Limb (tissue), 2 donors: Measurements from ENCODE around the gene DNPH1.

Experiments used
- DNase-seq, 2 donors: peaks; one replicate each; pipeline ENCODE4 v3.0.0-alpha.2; 2016; ENCODE audit errors: extremely low spot score in 2 of 2

Gene DNPH1

GRCh38 chr6:43228951-43229802 is at the start of gene DNPH1:
Gene DNPH1 (minus strand): TSS chr6:43229481. CDS start chr6:43229456, 25 bp downstream.
- peak; percentile 77 to 89 for DNase-seq

GRCh38 chr6:43278524-43279078 is 49.3 kb upstream of the DNPH1 start:
- DNase-seq, result no peak

GRCh38 chr6:43277643-43278523 is 48.6 kb upstream of the DNPH1 start:
- DNase-seq, result no peak

- no peak for DNase-seq
These were observed 48.0 kb upstream of the DNPH1 start for GRCh38 chr6:43277306-43277642.

GRCh38 chr6:43276577-43277305 is 47.5 kb upstream of the DNPH1 start:
- no peak for DNase-seq

GRCh38 chr6:43275801-43276576 is 46.7 kb upstream of the DNPH1 start:
- DNase-seq, result no peak

GRCh38 chr6:43274916-43275597 is 45.8 kb upstream of the DNPH1 start:
- peak in 1 of 2 donors; percentile 58 for DNase-seq

GRCh38 chr6:43274127-43274915 is 45.0 kb upstream of the DNPH1 start:
- DNase-seq, result no peak

- no peak for DNase-seq
These were observed 44.4 kb upstream of the DNPH1 start for GRCh38 chr6:43273707-43274106.

- DNase-seq, result no peak
These were observed 42.7 kb upstream of the DNPH1 start for GRCh38 chr6:43271944-43272343.

- DNase-seq, result peak in 1 of 2 donors; percentile 17
These were observed 42.0 kb upstream of the DNPH1 start for GRCh38 chr6:43271103-43271815.

GRCh38 chr6:43269273-43270007 is 40.2 kb upstream of the DNPH1 start:
- DNase-seq, result peak in 1 of 2 donors; percentile 53

GRCh38 chr6:43268782-43269272 is 39.5 kb upstream of the DNPH1 start:
- no peak for DNase-seq

GRCh38 chr6:43268355-43268700 is 39.0 kb upstream of the DNPH1 start:
- DNase-seq, result no peak

GRCh38 chr6:43267619-43268354 is 38.5 kb upstream of the DNPH1 start:
- DNase-seq, result no peak

GRCh38 chr6:43265564-43265963 is 36.3 kb upstream of the DNPH1 start:
- DNase-seq, result no peak

- no peak for DNase-seq
These were observed 35.4 kb upstream of the DNPH1 start for GRCh38 chr6:43264599-43265145.
